Ishikawa (cell line): Measurements from ENCODE around the gene UBAC2.

Experiments used
- CEBPB ChIP-seq: IDR thresholded peaks from 2 replicates; pipeline ENCODE4 v1.6.1; 2012
- CREB1 ChIP-seq: IDR thresholded peaks from 2 replicates; pipeline ENCODE4 v1.6.1; 2012; ENCODE audit warnings: low read depth
- EGR1 ChIP-seq: IDR thresholded peaks from 2 replicates; pipeline ENCODE4 v1.6.1; 2012
- EP300 ChIP-seq: IDR thresholded peaks from 2 replicates; pipeline ENCODE4 v1.6.1; 2012; ENCODE audit warnings: borderline replicate concordance
- FOXM1 ChIP-seq: IDR thresholded peaks from 2 replicates; pipeline ENCODE4 v1.6.1; 2012; ENCODE audit warnings: low read depth, borderline replicate concordance
- MAX ChIP-seq: IDR thresholded peaks from 2 replicates; pipeline ENCODE4 v1.6.1; 2012
- NFIC ChIP-seq: IDR thresholded peaks from 2 replicates; pipeline ENCODE4 v1.6.1; 2012
- RAD21 ChIP-seq: IDR thresholded peaks from 2 replicates; pipeline ENCODE4 v1.6.1; 2012; ENCODE audit warnings: low read depth
- REST ChIP-seq: IDR thresholded peaks from 2 replicates; pipeline ENCODE4 v1.6.1; 2012; ENCODE audit warnings: low read depth, mild to moderate bottlenecking
- TAF1 ChIP-seq: IDR thresholded peaks from 2 replicates; pipeline ENCODE4 v1.6.1; 2012; ENCODE audit warnings: low read depth, mild to moderate bottlenecking
- TCF12 ChIP-seq: IDR thresholded peaks from 2 replicates; pipeline ENCODE4 v1.6.1; 2012; ENCODE audit warnings: low read depth
- TEAD4 ChIP-seq: IDR thresholded peaks from 2 replicates; pipeline ENCODE4 v1.6.1; 2012
- YY1 ChIP-seq: IDR thresholded peaks from 2 replicates; pipeline ENCODE4 v1.6.1; 2012; ENCODE audit warnings: low read depth

GRCh38 chr13:99345345-99345744, 144.7 kb downstream of the UBAC2 start:
- TF ChIP-seq EGR1 (no peak), RAD21 (no peak), MAX (no peak), REST (no peak), TCF12 (no peak), YY1 (no peak), CREB1 (no peak), CEBPB (no peak), TEAD4 (no peak), TAF1 (no peak), NFIC (no peak), FOXM1 (no peak), EP300 (no peak)
